ENCODE data around the gene NFKBIB.

GRCh38 chr19:38913958-38914357 is 14.2 kb downstream of the NFKBIB start:
- TF ChIP-seq EZH2 (IDR thresholded peaks at IDR 0.05; ENCODE audit: borderline replicate concordance, insufficient read depth, low read length, poor library complexity, severe bottlenecking) (no peak), CTCF (IDR thresholded peaks at IDR 0.05; ENCODE audit: poor library complexity, severe bottlenecking) (no peak)
